ENCODE results near the gene UROC1.

The UROC1 gene

GRCh38 chr3:126499401-126499800 is 18.2 kb downstream of the UROC1 start:
- DNase-seq (ENCODE audit: low read depth, low spot score), result no peak
- H3K27ac ChIP-seq, result no peak overlapping the region

- H3K27ac ChIP-seq, result no peak overlapping the region
- no peak for DNase-seq (ENCODE audit: low read depth, low spot score)
Observed at GRCh38 chr3:126498929-126499328, 18.6 kb downstream of the UROC1 start.

GRCh38 chr3:126498461-126498860 is 19.1 kb downstream of the UROC1 start:
- DNase-seq (ENCODE audit: low read depth, low spot score), result no peak
- H3K27ac ChIP-seq, result no peak overlapping the region

GRCh38 chr3:126497956-126498355 is 19.6 kb downstream of the UROC1 start:
- no peak for DNase-seq (ENCODE audit: low read depth, low spot score)

GRCh38 chr3:126496894-126497850 is 20.4 kb downstream of the UROC1 start:
- no peak overlapping the region for H3K27ac ChIP-seq

More at GRCh38 chr3:126497956-126498355, 19.6 kb downstream of the UROC1 start:
- no peak overlapping the region for H3K27ac ChIP-seq

GRCh38 chr3:126495786-126496185 is 21.8 kb downstream of the UROC1 start:
- H3K27ac ChIP-seq, result no peak overlapping the region
- no peak for DNase-seq (ENCODE audit: low read depth, low spot score)

More at GRCh38 chr3:126496894-126497850, 20.4 kb downstream of the UROC1 start:
- DNase-seq (ENCODE audit: low read depth, low spot score), result no peak

GRCh38 chr3:126494970-126495230 is 22.7 kb downstream of the UROC1 start:
- no peak overlapping the region for H3K27ac ChIP-seq
- DNase-seq (ENCODE audit: low read depth, low spot score), result no peak

- no peak overlapping the region for H3K27ac ChIP-seq
- DNase-seq (ENCODE audit: low read depth, low spot score), result no peak
Observed at GRCh38 chr3:126494204-126494969, 23.2 kb downstream of the UROC1 start.

- H3K27ac ChIP-seq, result no peak overlapping the region
- no peak for DNase-seq (ENCODE audit: low read depth, low spot score)
Observed at GRCh38 chr3:126493739-126494138, 23.8 kb downstream of the UROC1 start.

GRCh38 chr3:126493051-126493450 is 24.5 kb downstream of the UROC1 start:
- DNase-seq (ENCODE audit: low read depth, low spot score), result no peak
- H3K27ac ChIP-seq, result no peak overlapping the region

- no peak for DNase-seq (ENCODE audit: low read depth, low spot score)
- no peak overlapping the region for H3K27ac ChIP-seq
Observed at GRCh38 chr3:126491221-126492013, 26.2 kb downstream of the UROC1 start.

GRCh38 chr3:126490619-126491018 is 27.0 kb downstream of the UROC1 start:
- DNase-seq (ENCODE audit: low read depth, low spot score), result no peak
- H3K27ac ChIP-seq, result no peak overlapping the region

- H3K27ac ChIP-seq, result no peak overlapping the region
- DNase-seq (ENCODE audit: low read depth, low spot score), result no peak
Observed at GRCh38 chr3:126488886-126489569, 28.5 kb downstream of the UROC1 start.

- DNase-seq (ENCODE audit: low read depth, low spot score), result no peak
- no peak overlapping the region for H3K27ac ChIP-seq
Observed at GRCh38 chr3:126488185-126488584, 29.4 kb downstream of the UROC1 start.

GRCh38 chr3:126487151-126487771 is 30.3 kb downstream of the UROC1 start:
- DNase-seq (ENCODE audit: low read depth, low spot score), result no peak
- no peak overlapping the region for H3K27ac ChIP-seq

- no peak for DNase-seq (ENCODE audit: low read depth, low spot score)
- H3K27ac ChIP-seq, result no peak overlapping the region
Observed at GRCh38 chr3:126486360-126486847, 31.2 kb downstream of the UROC1 start.

GRCh38 chr3:126485956-126486355 is 31.6 kb downstream of the UROC1 start:
- DNase-seq (ENCODE audit: low read depth, low spot score), result no peak
- no peak overlapping the region for H3K27ac ChIP-seq

- DNase-seq (ENCODE audit: low read depth, low spot score), result no peak
Observed at GRCh38 chr3:126485176-126485897, 32.2 kb downstream of the UROC1 start.

GRCh38 chr3:126484662-126485061 is 32.9 kb downstream of the UROC1 start:
- DNase-seq (ENCODE audit: low read depth, low spot score), result no peak

More at GRCh38 chr3:126485176-126485897, 32.2 kb downstream of the UROC1 start:
- H3K27ac ChIP-seq, result no peak overlapping the region

More at GRCh38 chr3:126484662-126485061, 32.9 kb downstream of the UROC1 start:
- no peak overlapping the region for H3K27ac ChIP-seq

Measured in epithelial cell of prostate (primary cell).